Ovary (tissue), 9 donors: ENCODE data around the gene KCNK1. TPM values are rescaled to one million over a fixed set of nuclear protein-coding genes. Genes with fewer than 3 reads are reported as not detected.

Experiments used
- DNase-seq, 5 donors: peaks; one replicate each; pipeline ENCODE4 v3.0.0-alpha.2; 2019 to 2020
- H3K27ac ChIP-seq, 2 donors: fragments of 200-600 bp; one replicate each; pipeline versions ENCODE4 v1.5.1 to v1.8.0; 2019 to 2022
- H3K27me3 ChIP-seq: fragments of 200-600 bp; one replicate; pipeline ENCODE4 v1.8.0; 2022
- H3K36me3 ChIP-seq: fragments of 200-600 bp; sonication (generic); one replicate; pipeline ENCODE4 v1.5.1; 2019
- H3K4me1 ChIP-seq: one replicate; pipeline ENCODE4 v1.8.1; 2013; ENCODE audit warnings: mild to moderate bottlenecking, moderate library complexity; ENCODE audit not compliant: insufficient read depth
- H3K4me3 ChIP-seq: fragments of 200-600 bp; sonication (generic); one replicate; pipeline ENCODE4 v1.5.1; 2017
- H3K9me3 ChIP-seq, 2 donors: fragments of 200-600 bp in 1 of 2; sonication (generic) in 1 of 2; one replicate each; pipeline versions ENCODE4 v1.5.1 to v1.8.1; 2013 to 2019; ENCODE audit warnings: mild to moderate bottlenecking in 1 of 2, moderate library complexity in 1 of 2
- CTCF ChIP-seq, 3 donors: fragments of 450-650 bp in 2 of 3; fragments of 200-600 bp in 1 of 3; IDR thresholded peaks; one replicate each; pipeline versions ENCODE4 v1.5.1 to v1.8.0; 2016 to 2022; ENCODE audit warnings: antibody characterized with exemption in 3 of 3, mild to moderate bottlenecking in 1 of 3
- EP300 ChIP-seq: sonication (generic); formaldehyde crosslinking; IDR thresholded peaks from one replicate; pipeline ENCODE4 v1.6.1; 2017; ENCODE audit warnings: antibody characterized with exemption
- POLR2A ChIP-seq: fragments of 450-650 bp; IDR thresholded peaks from one replicate; pipeline ENCODE4 v1.6.1; 2017; ENCODE audit warnings: antibody characterized with exemption, mild to moderate bottlenecking, moderate library complexity
- WGBS, 3 donors: extraction: QIAGEN DNeasy Blood & Tissue Kit in 1 of 3; methylation state at CpG; one replicate each; pipeline versions ENCODE4 v1.1.5 to v1.1.7; 2013 to 2017; 5-methylcytosine and 5-hydroxymethylcytosine counted together
- intact Hi-C, 4 donors: fragments of 100-400 bp; cut with DNase I; formaldehyde crosslinking; loops; one replicate each; pipeline versions ENCODE4 v1.11.0 to v1.15.1; 2022 to 2023
- polyA plus RNA-seq, 2 donors: library from polyadenylated mRNA; stranded (reverse); fragments of 200-250 nt in 1 of 2; fragments of 350-450 nt in 1 of 2; fragmentation: Illumina TruSeq in 1 of 2; extraction: RNeasy Lipid Tissue Mini Kit (QIAGEN cat#74804) in 1 of 2; gene quantifications; one replicate each; pipeline ENCODE4 v1.2.3, GENCODE V29; 2013 to 2014
- total RNA-seq, 7 donors: library from RNA; depleted of rRNA in 2 of 7; stranded (reverse); fragments of >200 nt in 2 of 7; fragmentation: NEBNext Ultra II Directional in 3 of 7; extraction: Animal tissue kit (Norgen Biotek cat#: 25700) in 3 of 7; gene quantifications; one replicate each; pipeline versions ENCODE4 v1.1.0 to v1.2.4, GENCODE V29; 2016 to 2023
- donor health status: DM: no; HTN: no; CAD: no; lungs with moderate emphysema.
- donor health status: DM: no; HTN: no; CAD: no.
- donor health status: Bipolar disorder and iron deficiency.
- donor health status: DM: yes; HTN: yes; CAD: no.
- donor health status: DM: no; HTN: no; CAD: no.
- donor health status: DM: yes; HTN: yes; CAD: no.

KCNK1 gene
- total and polyA plus RNA-seq, 9 donors: 3.1 to 24.8 (median 4.9) TPM

GRCh38 chr1:233664804-233665574 lies 51.1 kb downstream of the KCNK1 start:
- Histone ChIP-seq H3K4me3 (no peak overlapping the region), H3K27ac (no peak overlapping the region), H3K4me1 (no peaks in the 10 kb centered on the region), H3K27me3 (no peaks in the 10 kb centered on the region), H3K9me3 (no peaks in the 10 kb centered on the region), H3K36me3 (no peaks in the 10 kb centered on the region)
- intact Hi-C loops: no loop called here
- WGBS, 3 donors: 89 to 92% (median 89%) methylated on average over 5 of the region's 5 CpGs
- DNase-seq: no peak
- TF ChIP-seq POLR2A: no peak

GRCh38 chr1:233665575-233666270 lies 51.8 kb downstream of the KCNK1 start:
- H3K27me3 ChIP-seq: no peaks in the 10 kb centered on the region
- H3K27ac ChIP-seq: no peak overlapping the region
- no peak for DNase-seq
- 78 to 82% (median 81%) methylated on average over 7 of the region's 7 CpGs for WGBS, 3 donors
- no peaks in the 10 kb centered on the region for H3K9me3 ChIP-seq
- intact Hi-C loops: no loop called here
- no peaks in the 10 kb centered on the region for H3K4me1 ChIP-seq
- TF ChIP-seq CTCF (IDR thresholded peaks at IDR 0.05) (no peak), EP300 (no peak), POLR2A (no peak)
- H3K36me3 ChIP-seq: no peaks in the 10 kb centered on the region
- no peak overlapping the region for H3K4me3 ChIP-seq

- 31 to 61% (median 47%) methylated on average over 3 of the region's 3 CpGs for WGBS, 3 donors
- Histone ChIP-seq H3K36me3 (no peaks in the 10 kb centered on the region), H3K9me3 (no peaks in the 10 kb centered on the region), H3K27ac (no peak overlapping the region), H3K27me3 (no peaks in the 10 kb centered on the region), H3K4me3 (no peak overlapping the region), H3K4me1 (no peaks in the 10 kb centered on the region)
- DNase-seq: no peak
- intact Hi-C loops: no loop called here
- no peak for TF ChIP-seq EP300
- TF ChIP-seq POLR2A: no peak
- TF ChIP-seq CTCF (IDR thresholded peaks at IDR 0.05): no peak
Measured at GRCh38 chr1:233667741-233668140, 53.8 kb downstream of the KCNK1 start.

GRCh38 chr1:233668146-233668724 lies 54.3 kb downstream of the KCNK1 start:
- H3K36me3 ChIP-seq: no peaks in the 10 kb centered on the region
- no peaks in the 10 kb centered on the region for H3K27me3 ChIP-seq
- intact Hi-C loops: no loop called here
- no peaks in the 10 kb centered on the region for H3K4me1 ChIP-seq
- H3K27ac ChIP-seq: no peak overlapping the region
- 23 to 36% (median 35%) methylated on average over 8 of the region's 8 CpGs for WGBS, 3 donors
- H3K4me3 ChIP-seq: no peak overlapping the region
- TF ChIP-seq POLR2A (no peak), CTCF (IDR thresholded peaks at IDR 0.05) (no peak), EP300 (no peak)
- H3K9me3 ChIP-seq: no peaks in the 10 kb centered on the region
- no peak for DNase-seq
